HuH-7 (cell line): ENCODE data around the gene LIPM.

Experiments
- DNase-seq: peaks from one replicate; pipeline ENCODE4 v3.0.0; 2011; ENCODE audit warnings: low spot score

Gene LIPM

GRCh38 chr10:88840881-88841280, 38.4 kb downstream of the LIPM start:
- DNase-seq = no peak

- DNase-seq = no peak
These were observed 39.0 kb downstream of the LIPM start for GRCh38 chr10:88841316-88842111.

- no peak for DNase-seq
These were observed 40.6 kb downstream of the LIPM start for GRCh38 chr10:88843171-88843570.

GRCh38 chr10:88848499-88848898, 46.0 kb downstream of the LIPM start:
- no peak for DNase-seq

GRCh38 chr10:88849234-88849633, 46.7 kb downstream of the LIPM start:
- no peak for DNase-seq

GRCh38 chr10:88850712-88851111, 48.2 kb downstream of the LIPM start:
- DNase-seq = no peak

- DNase-seq = no peak
These were observed 49.2 kb downstream of the LIPM start, which contains the start of gene ANKRD22 for GRCh38 chr10:88851706-88852105. ANKRD22 (minus strand) TSS chr10:88851844; CDS start chr10:88851607, 237 bp downstream.

- no peak for DNase-seq
These were observed 49.8 kb downstream of the LIPM start for GRCh38 chr10:88852327-88852726.

GRCh38 chr10:88853155-88853881, 50.8 kb downstream of the LIPM start:
- no peak for DNase-seq

- no peak for DNase-seq
These were observed 52.2 kb downstream of the LIPM start for GRCh38 chr10:88854684-88855083.

- DNase-seq = no peak
These were observed 55.3 kb downstream of the LIPM start for GRCh38 chr10:88857831-88858230.

GRCh38 chr10:88858491-88858890, 56.0 kb downstream of the LIPM start:
- DNase-seq = no peak

GRCh38 chr10:88861036-88861435, 58.5 kb downstream of the LIPM start:
- no peak for DNase-seq

GRCh38 chr10:88865281-88865876, 62.8 kb downstream of the LIPM start:
- no peak for DNase-seq

- no peak for DNase-seq
These were observed 63.9 kb downstream of the LIPM start for GRCh38 chr10:88866454-88866853.

GRCh38 chr10:88870089-88870488, 67.6 kb downstream of the LIPM start:
- no peak for DNase-seq
